ENCODE measurements around the gene EFNA2.
A peak's percentile ranks its signal among the peaks of the same experiment; 100 is the strongest.
"Not testable (repeated sequence)": the region's sequence is repeated elsewhere in the genome, so short reads cannot be mapped to it uniquely, and the experiment has no call there.

EFNA2 gene

DNA sequence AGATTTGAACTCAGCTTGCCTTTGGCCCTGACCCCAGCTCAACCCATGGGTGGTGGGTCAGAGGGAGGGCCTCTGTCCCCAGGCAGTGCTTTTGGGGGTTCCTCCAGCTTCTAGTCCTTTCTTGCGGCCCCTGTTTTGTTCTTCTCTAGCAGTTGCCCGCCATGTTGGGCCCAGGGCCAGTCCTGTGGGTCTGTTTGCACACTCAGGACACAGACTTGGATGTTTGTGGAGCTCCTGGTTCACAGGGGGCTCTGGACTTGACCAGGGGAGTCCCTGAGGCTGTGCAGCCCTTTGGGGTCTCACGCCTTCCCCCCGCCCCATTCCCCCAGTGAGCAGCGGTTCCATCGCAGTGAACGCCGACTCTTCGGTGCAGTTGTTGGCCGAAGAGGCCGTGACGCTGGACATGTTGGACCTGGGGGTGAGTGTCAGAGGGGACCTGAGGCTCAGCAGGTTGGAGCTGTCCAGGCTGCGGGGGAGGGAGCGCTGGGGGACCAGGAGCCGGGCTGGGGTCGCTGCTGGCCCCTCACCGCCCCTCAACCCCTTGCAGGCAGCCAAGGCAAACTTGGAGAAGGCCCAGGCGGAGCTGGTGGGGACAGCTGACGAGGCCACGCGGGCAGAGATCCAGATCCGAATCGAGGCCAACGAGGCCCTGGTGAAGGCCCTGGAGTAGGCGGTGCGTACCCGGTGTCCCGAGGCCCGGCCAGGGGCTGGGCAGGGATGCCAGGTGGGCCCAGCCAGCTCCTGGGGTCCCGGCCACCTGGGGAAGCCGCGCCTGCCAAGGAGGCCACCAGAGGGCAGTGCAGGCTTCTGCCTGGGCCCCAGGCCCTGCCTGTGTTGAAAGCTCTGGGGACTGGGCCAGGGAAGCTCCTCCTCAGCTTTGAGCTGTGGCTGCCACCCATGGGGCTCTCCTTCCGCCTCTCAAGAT lies 41.6 kb upstream of the EFNA2 start:
- peak; percentile 93 for DNase-seq (ENCODE audit: insufficient read length)
- no peak for FAIRE-seq
- no peak for TF ChIP-seq TAF1 (IDR thresholded peaks at IDR 0.05; ENCODE audit: borderline replicate concordance, low read depth, low read length)
- no peak for TF ChIP-seq POLR2AphosphoS5 (IDR thresholded peaks at IDR 0.05; ENCODE audit: low read depth, low read length)
- TF ChIP-seq POLR2A (IDR thresholded peaks at IDR 0.05; ENCODE audit: low read depth, low read length) = no peak

DNA sequence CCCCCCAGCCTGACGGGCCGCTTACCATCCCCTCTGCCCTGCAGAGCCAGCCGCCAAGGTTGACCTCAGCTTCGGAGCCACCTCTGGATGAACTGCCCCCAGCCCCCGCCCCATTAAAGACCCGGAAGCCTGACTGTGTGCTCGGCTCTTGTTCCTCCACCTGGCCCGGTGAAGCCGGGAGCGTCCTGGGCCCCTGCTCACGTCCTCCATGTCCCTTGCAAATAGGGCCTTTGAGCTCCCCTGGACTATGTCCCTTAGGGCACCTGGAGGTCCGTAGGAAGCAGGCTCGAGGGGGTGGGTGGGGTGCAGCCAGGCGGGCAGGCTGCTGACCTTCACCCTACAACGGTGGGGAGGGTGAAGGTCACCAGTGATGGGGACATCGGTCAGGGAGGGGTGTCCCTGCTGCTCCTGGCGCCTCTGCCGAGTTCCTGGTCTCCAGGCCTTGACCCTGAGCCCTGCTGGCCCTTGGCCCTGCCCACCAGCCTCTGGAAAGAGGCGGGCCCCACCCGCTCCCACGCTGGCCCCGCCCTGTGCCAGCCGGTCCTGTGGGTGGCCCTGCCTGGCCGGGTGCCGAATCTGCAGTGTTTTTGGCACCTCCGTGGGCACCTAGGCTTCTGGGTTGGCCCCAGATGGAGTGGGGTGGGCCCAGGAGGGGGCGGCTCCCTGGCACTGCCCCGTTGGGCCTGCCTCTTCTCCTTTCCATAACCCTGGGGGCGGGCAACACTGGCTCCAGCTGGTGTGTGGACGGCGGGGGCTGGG lies 40.8 kb upstream of the EFNA2 start:
- TF ChIP-seq POLR2A (IDR thresholded peaks at IDR 0.05; ENCODE audit: low read depth, low read length) (no peak), POLR2AphosphoS5 (IDR thresholded peaks at IDR 0.05; ENCODE audit: low read depth, low read length) (no peak), TAF1 (IDR thresholded peaks at IDR 0.05; ENCODE audit: borderline replicate concordance, low read depth, low read length) (no peak)
- FAIRE-seq = no peak
- no peak for DNase-seq (ENCODE audit: insufficient read length)

DNA sequence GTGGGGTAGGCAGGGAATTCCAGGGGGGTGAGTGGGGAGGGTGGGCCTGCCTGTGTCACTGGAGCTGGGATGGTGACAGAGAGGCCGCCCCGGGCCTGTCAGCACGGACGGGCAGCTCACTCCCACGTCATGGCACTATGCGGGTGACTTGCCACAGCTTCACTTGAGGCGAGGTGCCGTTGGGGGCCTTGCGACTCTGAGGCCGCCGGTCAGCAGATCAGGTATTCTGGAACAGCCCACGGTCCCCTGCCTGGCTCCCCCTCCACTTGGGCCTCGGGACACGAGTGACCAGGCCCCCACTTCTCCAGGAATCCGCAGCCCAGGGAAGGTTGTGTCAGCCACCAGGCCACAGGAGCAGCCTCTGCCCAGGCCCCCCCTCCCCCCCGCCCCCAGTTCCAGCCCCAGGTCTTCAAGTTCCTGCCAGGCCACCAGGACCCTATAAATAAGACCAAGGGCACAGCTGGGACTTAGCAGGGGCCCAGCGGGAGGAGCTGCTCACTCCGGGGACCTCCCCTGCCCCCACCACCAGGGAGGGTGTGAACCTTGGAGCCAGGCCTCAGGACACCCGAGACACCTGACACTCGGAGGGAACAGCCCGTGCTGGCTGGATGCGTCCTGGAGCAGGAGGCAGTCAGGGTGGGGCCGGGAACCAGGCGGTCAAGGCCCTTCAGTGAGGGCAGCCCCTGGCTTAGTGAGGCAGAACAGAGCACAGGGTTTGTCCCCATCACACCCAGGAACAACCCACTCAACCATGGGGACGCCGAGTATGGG lies 40.0 kb upstream of the EFNA2 start:
- FAIRE-seq = no peak
- DNase-seq (ENCODE audit: insufficient read length) = no peak
- TF ChIP-seq POLR2AphosphoS5 (IDR thresholded peaks at IDR 0.05; ENCODE audit: low read depth, low read length) (no peak), POLR2A (IDR thresholded peaks at IDR 0.05; ENCODE audit: low read depth, low read length) (no peak), TAF1 (IDR thresholded peaks at IDR 0.05; ENCODE audit: borderline replicate concordance, low read depth, low read length) (no peak)

DNA sequence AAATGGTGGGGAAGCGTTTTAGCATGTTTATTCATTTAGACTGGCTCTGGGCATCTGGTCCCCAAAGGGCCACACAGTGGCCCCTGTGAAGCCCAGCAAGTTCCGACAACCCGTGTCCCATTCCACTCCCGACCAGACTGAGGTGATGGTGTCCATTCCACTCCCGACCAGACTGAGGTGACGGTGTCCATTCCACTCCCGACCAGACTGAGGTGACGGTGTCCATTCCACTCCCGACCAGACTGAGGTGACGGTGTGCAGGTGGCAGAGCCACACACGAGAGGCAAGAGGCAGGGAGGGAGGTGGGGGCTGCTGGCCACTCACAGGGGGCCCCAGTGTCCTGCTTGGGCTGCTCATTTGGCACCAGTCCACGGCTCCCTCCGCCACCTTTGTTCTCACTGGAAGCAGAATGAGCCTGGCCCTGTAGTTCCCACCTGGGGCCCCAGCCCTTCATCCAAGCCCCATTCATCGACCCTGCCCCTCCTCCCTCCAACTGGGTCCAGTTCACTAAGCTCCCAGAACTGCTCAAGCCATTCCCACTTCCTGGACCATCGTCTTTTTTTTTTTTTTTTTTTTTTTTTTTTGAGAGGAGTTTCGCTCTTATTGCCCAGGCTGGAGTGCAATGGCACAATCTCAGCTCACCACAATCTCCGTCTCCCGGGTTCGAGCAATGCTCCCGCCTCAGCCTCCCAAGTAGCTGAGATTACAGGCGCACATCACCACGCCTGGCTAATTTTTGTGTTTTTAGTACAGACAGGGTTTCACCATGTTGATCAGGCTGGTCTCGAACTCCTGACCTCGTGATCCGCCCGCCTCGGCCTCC lies 39.2 kb upstream of the EFNA2 start:
- not testable (repeated sequence) for DNase-seq (ENCODE audit: insufficient read length); FAIRE-seq

DNA sequence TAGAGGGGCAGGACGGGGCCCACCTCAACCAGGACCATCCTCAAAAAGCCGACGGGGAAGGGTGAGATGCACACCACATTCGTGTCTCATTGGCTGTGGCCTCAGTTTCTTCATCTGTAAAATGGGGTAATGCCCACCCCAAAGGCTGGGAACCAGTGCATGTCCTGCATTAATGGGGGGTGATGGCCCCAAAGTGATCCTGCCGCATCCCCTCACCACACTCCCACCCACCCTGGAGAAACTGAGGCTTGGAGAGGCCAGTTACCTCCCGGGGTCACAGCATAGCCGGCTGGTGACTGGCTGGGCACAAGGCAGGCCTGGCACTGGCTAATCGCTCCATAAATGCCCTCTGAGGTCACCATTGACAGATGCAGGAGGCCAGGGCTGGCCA lies 37.9 kb upstream of the EFNA2 start:
- DNase-seq (ENCODE audit: insufficient read length) (no peak), FAIRE-seq (no peak)
- no peak for TF ChIP-seq POLR2A (IDR thresholded peaks at IDR 0.05; ENCODE audit: low read depth, low read length)
- TF ChIP-seq TAF1 (IDR thresholded peaks at IDR 0.05; ENCODE audit: borderline replicate concordance, low read depth, low read length) = no peak
- TF ChIP-seq POLR2AphosphoS5 (IDR thresholded peaks at IDR 0.05; ENCODE audit: low read depth, low read length) = no peak

DNA sequence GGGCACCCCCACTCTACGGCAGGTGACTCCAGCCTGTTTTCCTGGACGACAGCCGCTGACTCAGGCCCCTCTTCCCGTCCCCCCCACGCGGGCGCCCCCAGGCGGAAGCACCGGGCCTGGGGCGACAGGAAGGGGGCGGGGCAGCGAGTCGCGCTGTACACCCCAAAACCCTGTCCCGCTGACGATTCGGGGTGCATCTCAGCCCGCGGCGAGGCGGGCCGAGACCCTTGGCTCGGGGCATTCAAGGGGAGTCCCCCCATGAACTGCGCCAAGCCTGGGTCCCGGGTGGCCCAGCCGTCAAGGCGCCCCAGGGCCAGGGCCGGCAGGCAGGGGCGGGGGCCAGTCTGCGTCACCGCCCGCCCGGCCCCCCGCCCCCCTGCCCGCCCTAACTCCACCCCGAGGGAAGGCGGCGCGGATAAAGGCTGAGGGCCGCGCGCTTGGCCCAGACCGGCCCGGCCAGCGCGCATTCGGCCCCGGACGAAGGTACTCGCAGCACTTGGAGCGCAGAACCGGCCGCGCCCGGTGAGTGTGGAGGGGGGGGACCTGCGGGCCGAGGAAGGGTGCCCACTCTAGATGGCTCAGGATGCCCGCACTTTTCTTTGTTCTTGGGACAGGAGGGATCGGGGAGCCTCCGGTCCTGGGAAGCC lies 37.4 kb upstream of the EFNA2 start, which contains the start of gene MIDN:
Gene MIDN (plus strand): TSS at position 445 of the 647 bp plus-strand sequence. CDS start 1,714 bp downstream, outside the sequence.
- TF ChIP-seq POLR2AphosphoS5 (IDR thresholded peaks at IDR 0.05; ENCODE audit: low read depth, low read length) = peak; percentile 70
- no peak for TF ChIP-seq TAF1 (IDR thresholded peaks at IDR 0.05; ENCODE audit: borderline replicate concordance, low read depth, low read length)
- TF ChIP-seq POLR2A (IDR thresholded peaks at IDR 0.05; ENCODE audit: low read depth, low read length) = peak; percentile 88
- FAIRE-seq (peak; percentile 71), DNase-seq (ENCODE audit: insufficient read length) (peak; percentile 75)

DNA sequence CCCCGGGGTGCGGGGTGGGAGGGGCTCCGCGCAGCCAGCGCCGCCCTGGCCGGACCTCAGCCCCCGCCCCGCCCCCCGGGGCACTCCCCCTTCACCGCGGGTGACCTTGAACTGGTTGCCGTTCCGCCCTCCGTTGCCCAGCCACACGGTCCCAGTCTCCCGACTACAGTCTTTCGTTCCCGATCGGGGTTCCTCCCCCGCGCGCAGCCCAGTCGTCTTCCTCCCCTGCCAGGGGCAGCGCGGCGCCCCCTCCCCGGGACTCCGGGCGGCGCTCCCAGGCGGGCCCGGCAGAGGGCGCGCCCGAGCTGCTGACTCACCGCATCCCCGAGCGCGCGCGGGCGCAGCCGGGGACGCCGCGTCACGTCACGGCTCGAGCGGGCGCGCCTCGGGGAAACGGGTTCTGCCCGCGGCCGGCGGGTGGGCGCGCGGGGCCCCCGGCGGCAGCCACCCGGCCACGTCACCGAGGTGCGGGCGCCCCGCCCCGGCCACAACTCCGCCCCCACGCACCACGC lies 36.8 kb upstream of the EFNA2 start:
- FAIRE-seq = peak; percentile 88
- DNase-seq (ENCODE audit: insufficient read length) = peak; percentile 73
- TF ChIP-seq TAF1 (IDR thresholded peaks at IDR 0.05; ENCODE audit: borderline replicate concordance, low read depth, low read length) (no peak), POLR2AphosphoS5 (IDR thresholded peaks at IDR 0.05; ENCODE audit: low read depth, low read length) (no peak), POLR2A (IDR thresholded peaks at IDR 0.05; ENCODE audit: low read depth, low read length) (peak; percentile 28; the same call in 1 of the 2 replicates)

DNA sequence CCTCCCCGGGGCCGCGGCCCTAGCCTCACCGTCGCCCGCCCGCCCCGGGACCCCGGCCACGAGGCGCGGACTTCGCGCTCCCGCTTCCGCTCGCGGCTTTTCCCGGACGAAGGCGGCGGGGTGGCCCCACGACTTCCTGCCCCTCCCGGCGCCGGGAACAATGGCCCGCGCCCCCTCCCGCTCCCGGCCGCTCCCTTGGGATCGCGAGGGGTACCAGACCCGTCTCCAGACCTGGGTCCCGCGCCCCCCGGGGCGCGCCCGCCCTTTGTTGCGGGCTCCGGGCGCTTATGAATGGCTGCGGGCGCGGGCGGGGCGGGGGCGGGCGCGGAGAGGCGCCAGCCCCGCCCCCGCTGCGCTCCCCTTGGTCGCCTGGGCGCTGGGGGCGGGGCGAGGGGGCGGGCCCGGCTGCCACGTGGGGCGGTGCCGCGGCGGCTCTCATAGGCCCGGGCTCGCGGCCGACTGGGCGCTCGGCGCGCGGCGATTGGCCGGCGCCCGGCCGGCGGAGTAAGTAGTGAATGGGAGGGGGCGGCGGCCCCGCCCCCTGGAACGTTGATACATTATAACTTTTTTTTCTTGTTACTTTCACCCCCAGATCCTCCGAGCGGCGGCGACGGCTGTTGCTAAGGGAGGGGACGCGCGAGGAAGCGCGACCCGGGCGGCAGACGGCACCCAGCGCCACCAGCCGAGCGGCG lies 36.2 kb upstream of the EFNA2 start:
- FAIRE-seq = peak; percentile 93
- TF ChIP-seq POLR2A (IDR thresholded peaks at IDR 0.05; ENCODE audit: low read depth, low read length) (peak; percentile 80; the same call in 1 of the 2 replicates), TAF1 (IDR thresholded peaks at IDR 0.05; ENCODE audit: borderline replicate concordance, low read depth, low read length) (no peak), POLR2AphosphoS5 (IDR thresholded peaks at IDR 0.05; ENCODE audit: low read depth, low read length) (0 out of 2 replicates have a peak, but pooled peaks have one; percentile 53)
- peak; percentile 92 for DNase-seq (ENCODE audit: insufficient read length)

DNA sequence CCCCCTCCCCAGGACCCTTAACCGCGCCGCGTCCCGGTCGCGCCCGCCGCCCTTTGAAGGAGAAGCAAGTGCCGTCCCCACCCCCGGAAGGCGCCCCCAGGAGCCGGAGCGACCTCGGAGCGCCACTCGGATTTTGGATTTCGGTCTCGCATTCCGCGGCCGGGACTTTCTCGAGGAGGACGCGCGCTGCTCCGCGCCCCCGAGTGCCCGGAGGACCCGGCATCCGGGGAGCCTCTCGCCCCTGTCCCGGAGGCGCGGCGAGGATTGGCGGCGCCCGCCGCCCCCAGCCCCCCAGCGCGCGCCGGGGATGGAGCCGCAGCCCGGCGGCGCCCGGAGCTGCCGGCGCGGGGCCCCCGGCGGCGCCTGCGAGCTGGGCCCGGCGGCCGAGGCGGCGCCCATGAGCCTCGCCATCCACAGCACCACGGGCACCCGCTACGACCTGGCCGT lies 35.7 kb upstream of the EFNA2 start:
- TF ChIP-seq TAF1 (IDR thresholded peaks at IDR 0.05; ENCODE audit: borderline replicate concordance, low read depth, low read length) (no peak), POLR2A (IDR thresholded peaks at IDR 0.05; ENCODE audit: low read depth, low read length) (no peak), POLR2AphosphoS5 (IDR thresholded peaks at IDR 0.05; ENCODE audit: low read depth, low read length) (no peak)
- no peak for DNase-seq (ENCODE audit: insufficient read length)
- FAIRE-seq = no peak

Measured in GM12892 (cell line).